HEK293 (cell line): ENCODE measurements around the gene ABCB10.

ENCODE experiments used
- SP2 ChIP-seq: fragments of 450-650 bp; formaldehyde crosslinking; IDR thresholded peaks from 2 replicates; pipeline ENCODE4 v1.5.1; 2016; ENCODE audit warnings: missing biosample characterization, missing genetic modification characterization
- TCF7L2 ChIP-seq: IDR thresholded peaks from 2 replicates; pipeline ENCODE4 v1.6.1; 2011; ENCODE audit warnings: low read depth, mild to moderate bottlenecking, inconsistent platforms, low read length, moderate library complexity, borderline replicate concordance
- ZFP41 ChIP-seq: fragments of 450-650 bp; formaldehyde crosslinking; IDR thresholded peaks from 2 replicates; pipeline ENCODE4 v1.5.1; 2016; ENCODE audit warnings: missing biosample characterization, missing genetic modification characterization, borderline replicate concordance
- ZNF175 ChIP-seq: fragments of 450-650 bp; formaldehyde crosslinking; IDR thresholded peaks from 2 replicates; pipeline ENCODE4 v1.5.1; 2016; ENCODE audit warnings: missing biosample characterization, missing genetic modification characterization
- ZNF292 ChIP-seq: fragments of 450-650 bp; formaldehyde crosslinking; IDR thresholded peaks from 2 replicates; pipeline ENCODE4 v1.5.1; 2016; ENCODE audit warnings: low read depth, missing biosample characterization, missing genetic modification characterization, borderline replicate concordance
- ZNF514 ChIP-seq: fragments of 450-650 bp; formaldehyde crosslinking; IDR thresholded peaks from 2 replicates; pipeline ENCODE4 v1.5.1; 2016; ENCODE audit warnings: missing biosample characterization, missing genetic modification characterization
- ZNF571 ChIP-seq: fragments of 450-650 bp; formaldehyde crosslinking; IDR thresholded peaks from 2 replicates; pipeline ENCODE4 v1.5.0; 2017; ENCODE audit warnings: missing biosample characterization, missing genetic modification characterization
- ZNF843 ChIP-seq: fragments of 450-650 bp; formaldehyde crosslinking; IDR thresholded peaks from 2 replicates; pipeline ENCODE4 v1.5.1; 2016; ENCODE audit warnings: missing biosample characterization, missing genetic modification characterization
- TF ChIP-seq, protein P1 (sequence below): fragments of 450-650 bp; formaldehyde crosslinking; IDR thresholded peaks from 2 replicates; pipeline ENCODE4 v1.5.1; 2017; ENCODE audit warnings: missing biosample characterization, missing genetic modification characterization
- TF ChIP-seq, protein P2 (sequence below): fragments of 450-650 bp; IDR thresholded peaks from 2 replicates; pipeline ENCODE4 v1.5.1; 2018; ENCODE audit warnings: missing biosample characterization, mild to moderate bottlenecking, missing genetic modification characterization
- TF ChIP-seq, protein P3 (sequence below): fragments of 450-650 bp; formaldehyde crosslinking; IDR thresholded peaks from 2 replicates; pipeline ENCODE4 v1.5.1; 2016; ENCODE audit warnings: missing biosample characterization, missing genetic modification characterization
- TF ChIP-seq, protein P4 (sequence below): fragments of 450-650 bp; formaldehyde crosslinking; IDR thresholded peaks from 2 replicates; pipeline ENCODE4 v1.5.1; 2016; ENCODE audit warnings: missing biosample characterization, missing genetic modification characterization
- TF ChIP-seq, protein P5 (sequence below): IDR thresholded peaks from 2 replicates; pipeline ENCODE4 v1.6.1; 2011; ENCODE audit warnings: mild to moderate bottlenecking, low read depth, low read length, borderline replicate concordance
- TF ChIP-seq, protein P6 (sequence below): fragments of 450-650 bp; IDR thresholded peaks from 2 replicates; pipeline ENCODE4 v1.5.1; 2018; ENCODE audit warnings: missing biosample characterization, missing genetic modification characterization
- TF ChIP-seq, protein P7 (sequence below): fragments of 450-650 bp; formaldehyde crosslinking; IDR thresholded peaks from 2 replicates; pipeline ENCODE4 v1.5.1; 2017; ENCODE audit warnings: missing biosample characterization, mild to moderate bottlenecking, missing genetic modification characterization, moderate library complexity
- TF ChIP-seq, protein P8 (sequence below): fragments of 450-650 bp; formaldehyde crosslinking; IDR thresholded peaks from 2 replicates; pipeline ENCODE4 v1.5.1; 2016; ENCODE audit warnings: missing biosample characterization, missing genetic modification characterization
- TF ChIP-seq, protein P9 (sequence below): fragments of 450-650 bp; formaldehyde crosslinking; conservative IDR thresholded peaks from 2 replicates; pipeline ENCODE4 v1.5.1; 2016; ENCODE audit warnings: low read depth, missing biosample characterization, missing genetic modification characterization
- TF ChIP-seq, protein P10 (sequence below): fragments of 450-650 bp; formaldehyde crosslinking; IDR thresholded peaks from 2 replicates; pipeline ENCODE4 v1.5.1; 2017; ENCODE audit warnings: missing biosample characterization, missing genetic modification characterization

The ABCB10 gene

DNA sequence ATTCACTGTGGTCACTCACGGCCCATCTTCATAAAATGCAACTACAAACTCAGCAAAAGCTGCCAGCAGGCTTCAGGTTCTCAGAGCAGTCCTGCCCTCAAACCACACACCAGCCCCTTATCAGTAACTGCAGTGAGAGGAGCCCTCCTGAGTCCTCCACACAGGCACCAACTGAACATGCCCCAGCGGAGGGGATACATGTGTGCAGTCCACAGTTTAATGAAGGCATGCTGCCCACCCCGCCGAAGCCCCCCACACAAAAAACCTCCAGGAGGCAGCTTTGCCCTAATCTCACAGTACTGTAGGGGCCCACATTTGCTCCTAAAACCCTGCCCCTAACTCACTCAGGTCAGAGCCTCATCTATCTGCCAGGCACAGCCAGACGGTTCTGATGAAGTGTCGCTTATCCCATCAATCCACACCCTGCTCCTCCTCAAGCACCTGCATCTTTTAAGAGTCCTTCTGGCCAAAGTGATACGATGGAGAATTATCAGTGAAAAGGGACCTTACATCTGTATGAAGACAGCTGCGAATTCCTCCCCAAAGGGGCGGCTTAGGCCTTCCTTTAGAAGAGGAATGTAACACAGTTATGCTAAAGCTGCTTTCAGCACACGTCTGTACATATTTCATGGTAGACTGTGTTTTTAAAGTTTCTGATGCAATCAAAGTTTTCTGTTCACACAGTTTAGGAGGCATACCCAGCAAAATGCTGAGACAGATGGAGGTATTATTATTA lies 3.5 kb downstream of the ABCB10 start (continued):
- TF ChIP-seq, protein P1, sequence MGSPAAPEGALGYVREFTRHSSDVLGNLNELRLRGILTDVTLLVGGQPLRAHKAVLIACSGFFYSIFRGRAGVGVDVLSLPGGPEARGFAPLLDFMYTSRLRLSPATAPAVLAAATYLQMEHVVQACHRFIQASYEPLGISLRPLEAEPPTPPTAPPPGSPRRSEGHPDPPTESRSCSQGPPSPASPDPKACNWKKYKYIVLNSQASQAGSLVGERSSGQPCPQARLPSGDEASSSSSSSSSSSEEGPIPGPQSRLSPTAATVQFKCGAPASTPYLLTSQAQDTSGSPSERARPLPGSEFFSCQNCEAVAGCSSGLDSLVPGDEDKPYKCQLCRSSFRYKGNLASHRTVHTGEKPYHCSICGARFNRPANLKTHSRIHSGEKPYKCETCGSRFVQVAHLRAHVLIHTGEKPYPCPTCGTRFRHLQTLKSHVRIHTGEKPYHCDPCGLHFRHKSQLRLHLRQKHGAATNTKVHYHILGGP, result no peak
- TF ChIP-seq ZFP41 (tag by site-specific recombination) (no peak), ZNF571 (no peak), ZNF514 (tag by site-specific recombination) (no peak), ZNF175 (tag by site-specific recombination) (no peak), ZNF843 (no peak), SP2 (tag by site-specific recombination) (no peak), ZNF292 (tag by site-specific recombination) (no peak), TCF7L2 (no peak)
- TF ChIP-seq, protein P2, sequence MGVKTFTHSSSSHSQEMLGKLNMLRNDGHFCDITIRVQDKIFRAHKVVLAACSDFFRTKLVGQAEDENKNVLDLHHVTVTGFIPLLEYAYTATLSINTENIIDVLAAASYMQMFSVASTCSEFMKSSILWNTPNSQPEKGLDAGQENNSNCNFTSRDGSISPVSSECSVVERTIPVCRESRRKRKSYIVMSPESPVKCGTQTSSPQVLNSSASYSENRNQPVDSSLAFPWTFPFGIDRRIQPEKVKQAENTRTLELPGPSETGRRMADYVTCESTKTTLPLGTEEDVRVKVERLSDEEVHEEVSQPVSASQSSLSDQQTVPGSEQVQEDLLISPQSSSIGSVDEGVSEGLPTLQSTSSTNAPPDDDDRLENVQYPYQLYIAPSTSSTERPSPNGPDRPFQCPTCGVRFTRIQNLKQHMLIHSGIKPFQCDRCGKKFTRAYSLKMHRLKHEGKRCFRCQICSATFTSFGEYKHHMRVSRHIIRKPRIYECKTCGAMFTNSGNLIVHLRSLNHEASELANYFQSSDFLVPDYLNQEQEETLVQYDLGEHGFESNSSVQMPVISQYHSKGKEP (tag by site-specific recombination), result 0 out of 2 replicates have a peak, but pooled peaks have one; percentile 26
- TF ChIP-seq, protein P3, sequence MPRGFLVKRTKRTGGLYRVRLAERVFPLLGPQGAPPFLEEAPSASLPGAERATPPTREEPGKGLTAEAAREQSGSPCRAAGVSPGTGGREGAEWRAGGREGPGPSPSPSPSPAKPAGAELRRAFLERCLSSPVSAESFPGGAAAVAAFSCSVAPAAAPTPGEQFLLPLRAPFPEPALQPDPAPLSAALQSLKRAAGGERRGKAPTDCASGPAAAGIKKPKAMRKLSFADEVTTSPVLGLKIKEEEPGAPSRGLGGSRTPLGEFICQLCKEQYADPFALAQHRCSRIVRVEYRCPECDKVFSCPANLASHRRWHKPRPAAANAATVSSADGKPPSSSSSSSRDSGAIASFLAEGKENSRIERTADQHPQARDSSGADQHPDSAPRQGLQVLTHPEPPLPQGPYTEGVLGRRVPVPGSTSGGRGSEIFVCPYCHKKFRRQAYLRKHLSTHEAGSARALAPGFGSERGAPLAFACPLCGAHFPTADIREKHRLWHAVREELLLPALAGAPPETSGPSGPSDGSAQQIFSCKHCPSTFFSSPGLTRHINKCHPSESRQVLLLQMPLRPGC, result no peak
- TF ChIP-seq, protein P4, sequence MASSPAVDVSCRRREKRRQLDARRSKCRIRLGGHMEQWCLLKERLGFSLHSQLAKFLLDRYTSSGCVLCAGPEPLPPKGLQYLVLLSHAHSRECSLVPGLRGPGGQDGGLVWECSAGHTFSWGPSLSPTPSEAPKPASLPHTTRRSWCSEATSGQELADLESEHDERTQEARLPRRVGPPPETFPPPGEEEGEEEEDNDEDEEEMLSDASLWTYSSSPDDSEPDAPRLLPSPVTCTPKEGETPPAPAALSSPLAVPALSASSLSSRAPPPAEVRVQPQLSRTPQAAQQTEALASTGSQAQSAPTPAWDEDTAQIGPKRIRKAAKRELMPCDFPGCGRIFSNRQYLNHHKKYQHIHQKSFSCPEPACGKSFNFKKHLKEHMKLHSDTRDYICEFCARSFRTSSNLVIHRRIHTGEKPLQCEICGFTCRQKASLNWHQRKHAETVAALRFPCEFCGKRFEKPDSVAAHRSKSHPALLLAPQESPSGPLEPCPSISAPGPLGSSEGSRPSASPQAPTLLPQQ (tag by site-specific recombination), result peak; percentile 87
- TF ChIP-seq, protein P5, sequence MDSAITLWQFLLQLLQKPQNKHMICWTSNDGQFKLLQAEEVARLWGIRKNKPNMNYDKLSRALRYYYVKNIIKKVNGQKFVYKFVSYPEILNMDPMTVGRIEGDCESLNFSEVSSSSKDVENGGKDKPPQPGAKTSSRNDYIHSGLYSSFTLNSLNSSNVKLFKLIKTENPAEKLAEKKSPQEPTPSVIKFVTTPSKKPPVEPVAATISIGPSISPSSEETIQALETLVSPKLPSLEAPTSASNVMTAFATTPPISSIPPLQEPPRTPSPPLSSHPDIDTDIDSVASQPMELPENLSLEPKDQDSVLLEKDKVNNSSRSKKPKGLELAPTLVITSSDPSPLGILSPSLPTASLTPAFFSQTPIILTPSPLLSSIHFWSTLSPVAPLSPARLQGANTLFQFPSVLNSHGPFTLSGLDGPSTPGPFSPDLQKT, result no peak
- TF ChIP-seq, protein P6, sequence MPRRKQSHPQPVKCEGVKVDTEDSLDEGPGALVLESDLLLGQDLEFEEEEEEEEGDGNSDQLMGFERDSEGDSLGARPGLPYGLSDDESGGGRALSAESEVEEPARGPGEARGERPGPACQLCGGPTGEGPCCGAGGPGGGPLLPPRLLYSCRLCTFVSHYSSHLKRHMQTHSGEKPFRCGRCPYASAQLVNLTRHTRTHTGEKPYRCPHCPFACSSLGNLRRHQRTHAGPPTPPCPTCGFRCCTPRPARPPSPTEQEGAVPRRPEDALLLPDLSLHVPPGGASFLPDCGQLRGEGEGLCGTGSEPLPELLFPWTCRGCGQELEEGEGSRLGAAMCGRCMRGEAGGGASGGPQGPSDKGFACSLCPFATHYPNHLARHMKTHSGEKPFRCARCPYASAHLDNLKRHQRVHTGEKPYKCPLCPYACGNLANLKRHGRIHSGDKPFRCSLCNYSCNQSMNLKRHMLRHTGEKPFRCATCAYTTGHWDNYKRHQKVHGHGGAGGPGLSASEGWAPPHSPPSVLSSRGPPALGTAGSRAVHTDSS (tag by site-specific recombination), result no peak
- TF ChIP-seq, protein P7, sequence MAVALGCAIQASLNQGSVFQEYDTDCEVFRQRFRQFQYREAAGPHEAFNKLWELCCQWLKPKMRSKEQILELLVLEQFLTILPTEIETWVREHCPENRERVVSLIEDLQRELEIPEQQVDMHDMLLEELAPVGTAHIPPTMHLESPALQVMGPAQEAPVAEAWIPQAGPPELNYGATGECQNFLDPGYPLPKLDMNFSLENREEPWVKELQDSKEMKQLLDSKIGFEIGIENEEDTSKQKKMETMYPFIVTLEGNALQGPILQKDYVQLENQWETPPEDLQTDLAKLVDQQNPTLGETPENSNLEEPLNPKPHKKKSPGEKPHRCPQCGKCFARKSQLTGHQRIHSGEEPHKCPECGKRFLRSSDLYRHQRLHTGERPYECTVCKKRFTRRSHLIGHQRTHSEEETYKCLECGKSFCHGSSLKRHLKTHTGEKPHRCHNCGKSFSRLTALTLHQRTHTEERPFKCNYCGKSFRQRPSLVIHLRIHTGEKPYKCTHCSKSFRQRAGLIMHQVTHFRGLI (tag by site-specific recombination), result no peak
- TF ChIP-seq, protein P8, sequence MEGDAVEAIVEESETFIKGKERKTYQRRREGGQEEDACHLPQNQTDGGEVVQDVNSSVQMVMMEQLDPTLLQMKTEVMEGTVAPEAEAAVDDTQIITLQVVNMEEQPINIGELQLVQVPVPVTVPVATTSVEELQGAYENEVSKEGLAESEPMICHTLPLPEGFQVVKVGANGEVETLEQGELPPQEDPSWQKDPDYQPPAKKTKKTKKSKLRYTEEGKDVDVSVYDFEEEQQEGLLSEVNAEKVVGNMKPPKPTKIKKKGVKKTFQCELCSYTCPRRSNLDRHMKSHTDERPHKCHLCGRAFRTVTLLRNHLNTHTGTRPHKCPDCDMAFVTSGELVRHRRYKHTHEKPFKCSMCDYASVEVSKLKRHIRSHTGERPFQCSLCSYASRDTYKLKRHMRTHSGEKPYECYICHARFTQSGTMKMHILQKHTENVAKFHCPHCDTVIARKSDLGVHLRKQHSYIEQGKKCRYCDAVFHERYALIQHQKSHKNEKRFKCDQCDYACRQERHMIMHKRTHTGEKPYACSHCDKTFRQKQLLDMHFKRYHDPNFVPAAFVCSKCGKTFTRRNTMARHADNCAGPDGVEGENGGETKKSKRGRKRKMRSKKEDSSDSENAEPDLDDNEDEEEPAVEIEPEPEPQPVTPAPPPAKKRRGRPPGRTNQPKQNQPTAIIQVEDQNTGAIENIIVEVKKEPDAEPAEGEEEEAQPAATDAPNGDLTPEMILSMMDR (tag by site-specific recombination), result no peak
- TF ChIP-seq, protein P9, sequence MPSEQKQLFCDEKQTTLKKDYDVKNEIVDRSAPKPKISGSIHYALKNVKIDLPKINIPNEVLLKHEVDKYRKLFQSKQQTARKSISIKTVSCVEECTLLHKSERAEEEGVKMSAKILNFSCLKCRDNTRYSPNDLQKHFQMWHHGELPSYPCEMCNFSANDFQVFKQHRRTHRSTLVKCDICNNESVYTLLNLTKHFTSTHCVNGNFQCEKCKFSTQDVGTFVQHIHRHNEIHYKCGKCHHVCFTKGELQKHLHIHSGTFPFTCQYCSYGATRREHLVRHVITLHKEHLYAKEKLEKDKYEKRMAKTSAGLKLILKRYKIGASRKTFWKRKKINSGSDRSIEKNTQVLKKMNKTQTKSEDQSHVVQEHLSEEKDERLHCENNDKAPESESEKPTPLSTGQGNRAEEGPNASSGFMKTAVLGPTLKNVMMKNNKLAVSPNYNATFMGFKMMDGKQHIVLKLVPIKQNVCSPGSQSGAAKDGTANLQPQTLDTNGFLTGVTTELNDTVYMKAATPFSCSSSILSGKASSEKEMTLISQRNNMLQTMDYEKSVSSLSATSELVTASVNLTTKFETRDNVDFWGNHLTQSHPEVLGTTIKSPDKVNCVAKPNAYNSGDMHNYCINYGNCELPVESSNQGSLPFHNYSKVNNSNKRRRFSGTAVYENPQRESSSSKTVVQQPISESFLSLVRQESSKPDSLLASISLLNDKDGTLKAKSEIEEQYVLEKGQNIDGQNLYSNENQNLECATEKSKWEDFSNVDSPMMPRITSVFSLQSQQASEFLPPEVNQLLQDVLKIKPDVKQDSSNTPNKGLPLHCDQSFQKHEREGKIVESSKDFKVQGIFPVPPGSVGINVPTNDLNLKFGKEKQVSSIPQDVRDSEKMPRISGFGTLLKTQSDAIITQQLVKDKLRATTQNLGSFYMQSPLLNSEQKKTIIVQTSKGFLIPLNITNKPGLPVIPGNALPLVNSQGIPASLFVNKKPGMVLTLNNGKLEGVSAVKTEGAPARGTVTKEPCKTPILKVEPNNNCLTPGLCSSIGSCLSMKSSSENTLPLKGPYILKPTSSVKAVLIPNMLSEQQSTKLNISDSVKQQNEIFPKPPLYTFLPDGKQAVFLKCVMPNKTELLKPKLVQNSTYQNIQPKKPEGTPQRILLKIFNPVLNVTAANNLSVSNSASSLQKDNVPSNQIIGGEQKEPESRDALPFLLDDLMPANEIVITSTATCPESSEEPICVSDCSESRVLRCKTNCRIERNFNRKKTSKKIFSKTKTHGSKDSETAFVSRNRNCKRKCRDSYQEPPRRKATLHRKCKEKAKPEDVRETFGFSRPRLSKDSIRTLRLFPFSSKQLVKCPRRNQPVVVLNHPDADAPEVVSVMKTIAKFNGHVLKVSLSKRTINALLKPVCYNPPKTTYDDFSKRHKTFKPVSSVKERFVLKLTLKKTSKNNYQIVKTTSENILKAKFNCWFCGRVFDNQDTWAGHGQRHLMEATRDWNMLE (tag by site-specific recombination), result no peak
- TF ChIP-seq, protein P10, sequence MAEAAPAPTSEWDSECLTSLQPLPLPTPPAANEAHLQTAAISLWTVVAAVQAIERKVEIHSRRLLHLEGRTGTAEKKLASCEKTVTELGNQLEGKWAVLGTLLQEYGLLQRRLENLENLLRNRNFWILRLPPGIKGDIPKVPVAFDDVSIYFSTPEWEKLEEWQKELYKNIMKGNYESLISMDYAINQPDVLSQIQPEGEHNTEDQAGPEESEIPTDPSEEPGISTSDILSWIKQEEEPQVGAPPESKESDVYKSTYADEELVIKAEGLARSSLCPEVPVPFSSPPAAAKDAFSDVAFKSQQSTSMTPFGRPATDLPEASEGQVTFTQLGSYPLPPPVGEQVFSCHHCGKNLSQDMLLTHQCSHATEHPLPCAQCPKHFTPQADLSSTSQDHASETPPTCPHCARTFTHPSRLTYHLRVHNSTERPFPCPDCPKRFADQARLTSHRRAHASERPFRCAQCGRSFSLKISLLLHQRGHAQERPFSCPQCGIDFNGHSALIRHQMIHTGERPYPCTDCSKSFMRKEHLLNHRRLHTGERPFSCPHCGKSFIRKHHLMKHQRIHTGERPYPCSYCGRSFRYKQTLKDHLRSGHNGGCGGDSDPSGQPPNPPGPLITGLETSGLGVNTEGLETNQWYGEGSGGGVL (tag by site-specific recombination), result no peak
